IPS DF 4.7 (cell line): ENCODE results near the gene BSDC1.

Experiments used
- DNase-seq: peaks from one replicate; pipeline ENCODE4 v3.0.0-alpha.2; 2013; ENCODE audit warnings: low spot score; ENCODE audit errors: extremely low read depth

BSDC1 gene

GRCh38 chr1:32337855-32338636 is 56.2 kb downstream of the BSDC1 start:
- DNase-seq: no peak

GRCh38 chr1:32336963-32337675 is 57.1 kb downstream of the BSDC1 start:
- DNase-seq: no peak

DNA sequence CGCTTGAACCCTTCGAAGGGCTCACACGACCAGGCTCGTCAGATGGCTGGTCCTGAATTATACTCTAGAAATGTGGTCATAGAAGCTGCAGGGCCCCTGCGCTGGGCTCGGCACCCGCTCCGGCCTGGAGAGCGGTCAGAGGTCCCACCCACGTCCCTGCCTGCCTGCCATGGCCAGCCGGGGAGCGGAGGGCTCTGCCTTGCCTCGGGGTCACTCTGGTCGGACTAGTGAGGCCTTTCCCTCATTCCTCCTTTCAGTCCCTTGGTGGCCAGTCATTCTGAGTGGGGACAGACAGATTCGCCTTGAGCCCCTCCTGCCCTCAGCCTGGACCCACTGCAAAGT is 57.7 kb downstream of the BSDC1 start:
- no peak for DNase-seq

DNA sequence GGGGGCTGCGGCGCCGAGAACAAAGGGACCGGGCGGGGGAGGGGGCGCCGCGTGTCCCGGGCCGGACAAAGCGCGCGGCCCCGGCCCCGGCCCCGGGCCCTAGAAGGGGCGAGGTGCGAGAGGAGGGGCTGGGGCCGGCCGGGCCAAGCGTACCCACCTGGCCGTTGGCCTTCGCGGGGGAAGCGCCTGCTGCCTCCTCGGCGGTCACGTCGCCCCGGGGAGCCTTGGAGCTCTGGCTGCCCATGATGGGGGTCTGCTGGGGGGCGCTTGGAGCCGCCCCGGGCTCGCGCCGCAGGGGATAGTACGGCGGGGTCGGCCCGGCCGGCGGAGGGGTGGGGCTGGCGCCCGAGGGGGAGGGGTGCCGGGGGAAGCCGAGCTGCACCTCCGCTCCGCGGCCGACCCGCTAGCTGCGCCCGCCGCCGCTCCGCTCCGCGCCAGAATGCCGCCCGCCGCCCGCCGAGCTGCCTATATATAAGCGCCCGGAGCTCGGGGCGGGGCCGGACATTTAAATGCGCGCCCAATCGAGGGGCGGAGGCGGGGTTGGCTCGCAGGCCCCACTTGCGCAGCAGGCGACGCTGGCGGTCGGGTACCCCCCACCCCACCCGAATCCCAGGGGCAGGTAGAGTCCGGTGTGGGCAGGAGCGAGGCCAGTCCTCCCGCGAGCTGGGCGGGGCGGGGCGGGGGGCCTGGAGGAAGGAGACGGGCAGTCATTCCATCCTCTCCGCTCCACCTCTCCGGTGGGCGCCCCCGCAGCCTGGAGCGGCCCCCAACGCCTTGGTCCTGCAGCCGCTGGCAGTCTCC is 58.3 kb downstream of the BSDC1 start, which contains the start of gene MARCKSL1:
Gene MARCKSL1 (minus strand): TSS at position 444 of the 801 bp plus-strand sequence. CDS start 200 bp downstream, at position 244.
- no peak for DNase-seq

GRCh38 chr1:32335535-32335789 is 58.8 kb downstream of the BSDC1 start:
- DNase-seq: no peak

GRCh38 chr1:32334864-32335534 is 59.2 kb downstream of the BSDC1 start:
- DNase-seq: no peak

DNA sequence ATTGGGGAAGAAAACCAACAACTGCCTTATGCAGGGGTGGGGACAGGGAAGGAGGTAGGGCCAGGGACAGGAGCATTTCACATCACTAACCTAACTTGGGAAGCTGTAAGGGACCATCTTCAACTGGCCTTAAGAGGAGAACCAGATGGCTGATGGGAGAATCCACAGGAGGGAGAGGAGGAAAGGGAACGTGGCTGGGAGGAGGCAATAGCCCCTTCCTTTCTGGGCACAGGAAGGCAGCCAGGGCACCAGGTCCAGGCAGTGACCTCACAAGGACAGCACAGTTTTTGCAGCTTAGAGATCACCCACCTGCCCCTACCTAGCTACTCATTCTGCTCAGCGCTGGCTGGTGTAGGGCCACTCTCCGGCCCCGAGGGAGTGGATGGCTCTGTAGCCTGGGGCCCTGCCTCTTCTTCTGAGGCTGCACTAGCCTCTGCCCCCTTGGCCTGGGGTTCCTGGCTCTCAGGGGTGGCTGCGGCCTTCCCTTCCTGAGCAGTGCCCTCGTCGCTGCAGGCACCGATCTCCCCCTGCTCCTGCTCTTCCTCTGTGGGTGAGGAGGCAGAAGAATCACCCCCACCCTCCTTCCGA is 59.9 kb downstream of the BSDC1 start:
- no peak for DNase-seq

DNA sequence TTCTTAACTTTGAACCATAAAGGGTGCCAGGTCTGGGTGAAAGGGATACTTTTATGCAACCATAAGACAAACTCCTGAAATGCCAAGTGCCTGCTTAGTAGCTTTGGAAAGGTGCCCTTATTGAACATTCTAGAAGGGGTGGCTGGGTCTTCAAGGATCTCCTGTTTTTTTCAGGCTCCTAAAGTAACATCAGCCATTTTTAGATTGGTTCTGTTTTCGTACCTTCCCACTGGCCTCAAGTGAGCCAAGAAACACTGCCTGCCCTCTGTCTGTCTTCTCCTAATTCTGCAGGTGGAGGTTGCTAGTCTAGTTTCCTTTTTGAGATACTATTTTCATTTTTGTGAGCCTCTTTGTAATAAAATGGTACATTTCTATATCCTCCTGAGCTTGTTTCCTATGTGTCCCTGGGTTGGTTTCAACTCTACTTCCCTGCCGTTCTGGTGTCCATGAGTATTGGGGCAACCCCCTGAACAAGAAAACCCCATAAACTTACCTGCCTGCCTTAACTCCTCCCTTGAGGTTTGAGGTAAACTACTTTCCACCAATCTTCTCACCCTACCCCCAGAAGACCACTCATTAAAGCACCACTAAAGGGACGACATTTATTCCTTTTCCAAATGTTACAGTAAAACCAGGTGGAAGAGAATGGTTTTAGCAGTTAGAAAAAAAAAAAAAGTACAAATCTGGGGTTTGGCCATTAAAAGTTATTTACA is 60.8 kb downstream of the BSDC1 start:
- no peak for DNase-seq

GRCh38 chr1:32332290-32333079 is 61.8 kb downstream of the BSDC1 start:
- no peak for DNase-seq

DNA sequence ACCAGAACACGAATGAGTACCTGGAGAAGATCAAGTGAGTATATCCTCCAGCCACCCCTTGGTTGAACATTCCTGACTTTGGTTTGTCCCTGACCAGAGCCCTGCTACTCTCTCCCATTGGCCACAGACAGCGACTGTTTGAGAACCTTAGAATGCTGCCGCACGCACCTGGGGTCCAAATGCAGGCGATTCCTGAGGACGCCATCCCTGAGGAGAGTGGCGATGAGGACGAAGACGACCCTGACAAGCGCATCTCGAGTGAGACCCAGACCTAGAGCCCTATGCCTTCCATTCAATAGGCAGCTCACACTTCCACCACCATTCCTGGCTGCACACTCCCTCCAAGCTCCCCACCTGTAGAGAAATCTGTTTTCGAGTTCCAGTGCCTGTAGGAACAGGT is 62.7 kb downstream of the BSDC1 start:
- DNase-seq: no peak

- DNase-seq: no peak
These were observed 63.6 kb downstream of the BSDC1 start for GRCh38 chr1:32330558-32331151.

- DNase-seq: no peak
These were observed 64.2 kb downstream of the BSDC1 start for GRCh38 chr1:32329931-32330466.

- DNase-seq: no peak
These were observed 67.0 kb downstream of the BSDC1 start for GRCh38 chr1:32327204-32327603.

DNA sequence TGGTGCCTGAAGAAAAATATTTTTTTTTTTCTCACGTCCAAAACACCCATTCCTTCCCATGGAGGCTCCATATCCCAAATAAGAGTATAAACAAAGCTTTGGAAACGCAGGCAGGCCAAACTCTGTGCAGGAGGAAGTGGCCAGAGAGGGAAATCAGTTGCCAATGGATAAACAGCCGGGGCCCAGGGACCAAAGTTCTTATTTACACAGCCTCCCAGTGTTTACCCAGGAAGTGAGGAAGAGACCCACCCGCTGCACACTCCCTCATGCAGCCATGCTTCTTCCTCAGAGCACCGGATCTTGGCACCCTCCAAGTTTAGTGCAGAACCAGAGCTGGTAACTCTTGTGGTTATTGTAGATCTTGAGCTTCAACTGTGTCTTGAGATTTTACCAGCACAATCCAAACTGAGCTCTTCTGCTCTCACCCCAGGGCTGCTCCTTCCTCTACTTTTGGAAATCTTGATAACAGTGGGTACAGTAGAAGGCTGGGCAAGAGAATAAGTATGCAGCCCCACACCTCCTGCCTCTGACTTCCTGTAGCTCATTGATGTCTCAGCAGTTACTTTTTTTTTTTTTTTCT is 72.4 kb downstream of the BSDC1 start:
- no peak for DNase-seq

GRCh38 chr1:32318127-32318869 is 75.9 kb downstream of the BSDC1 start:
- no peak for DNase-seq

DNA sequence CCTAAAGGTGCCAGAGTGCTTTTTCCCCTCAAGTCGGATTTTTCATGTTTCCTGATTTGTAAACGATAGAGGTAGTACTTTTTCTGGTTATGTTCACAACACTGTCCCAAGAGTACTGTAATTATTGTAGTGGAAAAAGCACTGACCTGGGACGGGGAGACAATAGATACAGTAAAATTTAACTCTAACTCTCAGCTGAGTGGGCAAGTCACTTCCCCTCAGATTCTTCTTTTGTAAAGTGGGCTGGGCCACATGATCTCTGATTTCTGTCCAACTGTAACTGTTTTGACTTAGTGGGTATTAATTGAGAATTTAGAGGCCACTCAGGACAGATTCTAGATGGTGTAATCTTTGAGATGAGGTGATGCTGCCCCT is 77.4 kb downstream of the BSDC1 start:
- DNase-seq: no peak
